ENCODE measurements around the gene CDC14A.

The CDC14A gene

GRCh38 chr1:100539836-100540536, 187.7 kb downstream of the CDC14A start:
- no peak for DNase-seq (ENCODE audit: low spot score)

GRCh38 chr1:100542285-100542684, 190.0 kb downstream of the CDC14A start:
- no peak for DNase-seq (ENCODE audit: low spot score)

GRCh38 chr1:100543640-100544039, 191.3 kb downstream of the CDC14A start:
- DNase-seq (ENCODE audit: low spot score): no peak

GRCh38 chr1:100544791-100545190, 192.5 kb downstream of the CDC14A start:
- DNase-seq (ENCODE audit: low spot score): no peak

GRCh38 chr1:100545855-100546254, 193.5 kb downstream of the CDC14A start:
- no peak for DNase-seq (ENCODE audit: low spot score)

GRCh38 chr1:100552031-100552430, 199.7 kb downstream of the CDC14A start:
- DNase-seq (ENCODE audit: low spot score): no peak

GRCh38 chr1:100552922-100553321, 200.6 kb downstream of the CDC14A start:
- no peak for DNase-seq (ENCODE audit: low spot score)

GRCh38 chr1:100556181-100556580, 203.9 kb downstream of the CDC14A start:
- DNase-seq (ENCODE audit: low spot score): no peak

- no peak for DNase-seq (ENCODE audit: low spot score)
Observed at GRCh38 chr1:100556925-100557605, 204.8 kb downstream of the CDC14A start.

GRCh38 chr1:100557606-100557953, 205.3 kb downstream of the CDC14A start:
- DNase-seq (ENCODE audit: low spot score): no peak

- DNase-seq (ENCODE audit: low spot score): no peak
Observed at GRCh38 chr1:100565533-100565932, 213.2 kb downstream of the CDC14A start.

GRCh38 chr1:100565937-100566699, 213.8 kb downstream of the CDC14A start:
- DNase-seq (ENCODE audit: low spot score): no peak

GRCh38 chr1:100567062-100567461, 214.8 kb downstream of the CDC14A start:
- DNase-seq (ENCODE audit: low spot score): no peak
